GM19035 (cell line): ENCODE data around the gene COX5A.

Source experiments
- ATAC-seq: cut with Tn5 transposase; IDR thresholded peaks from one replicate; pipeline ENCODE4 v1.9.1; 2021; ENCODE audit not compliant: unreplicated experiment

COX5A gene

GRCh38 chr15:74873036-74873755 lies 64.7 kb downstream of the COX5A start, which contains the start of gene SCAMP2:
SCAMP2 (minus strand) TSS chr15:74873365; CDS start chr15:74873255, 110 bp downstream.
- ATAC-seq = peak; percentile 80

GRCh38 chr15:74872702-74873035 lies 65.2 kb downstream of the COX5A start:
- ATAC-seq = no peak

DNA sequence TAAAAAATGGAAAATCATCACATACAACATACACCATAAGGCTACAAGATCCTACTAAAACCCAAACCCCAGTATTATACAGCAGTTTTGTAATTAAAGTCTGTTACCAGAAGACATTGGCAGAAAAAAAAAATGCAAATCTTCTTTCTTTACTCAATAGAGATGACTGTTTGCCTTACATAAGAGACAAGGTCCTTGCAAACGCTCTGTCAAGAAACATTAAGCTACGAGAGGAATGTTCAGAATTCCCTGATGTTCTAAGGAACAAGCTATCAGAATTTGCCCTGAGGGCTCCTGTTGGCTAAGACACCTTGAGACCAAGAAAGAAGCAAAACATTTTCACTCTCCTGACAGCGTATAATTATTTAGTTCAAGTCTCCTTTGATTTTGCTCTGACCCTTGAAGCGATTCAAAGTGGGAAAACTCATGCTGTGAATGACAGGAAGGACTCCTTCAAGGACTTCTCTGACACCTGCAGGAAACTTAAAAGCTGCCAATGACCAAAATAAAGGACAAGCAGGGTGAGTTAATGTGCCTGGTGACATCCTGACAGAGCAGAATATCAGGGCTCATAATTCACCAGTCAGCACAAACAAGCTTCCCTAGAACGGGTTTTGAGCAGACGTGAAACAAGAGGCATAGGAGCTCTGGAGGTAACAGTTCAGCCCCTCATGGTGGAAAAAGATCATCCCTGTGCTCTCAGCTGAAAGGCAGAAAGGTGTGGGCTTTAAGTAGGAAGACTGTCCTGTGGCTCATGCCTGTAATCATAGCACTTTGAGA lies 67.2 kb downstream of the COX5A start:
- ATAC-seq = no peak
